NCI-H345 treated with DMSO at 0.1 percent for 48 hours (cell line): ENCODE results near the gene SLC36A3.
"Not testable (repeated sequence)": the region's sequence is repeated elsewhere in the genome, so short reads cannot be mapped to it uniquely, and the experiment has no call there.

Source experiments
- DNase-seq: peaks from one replicate; lab custom pipeline; 2025; ENCODE audit not compliant: unreplicated experiment; lab: John Stamatoyannopoulos, UW

The SLC36A3 gene

DNA sequence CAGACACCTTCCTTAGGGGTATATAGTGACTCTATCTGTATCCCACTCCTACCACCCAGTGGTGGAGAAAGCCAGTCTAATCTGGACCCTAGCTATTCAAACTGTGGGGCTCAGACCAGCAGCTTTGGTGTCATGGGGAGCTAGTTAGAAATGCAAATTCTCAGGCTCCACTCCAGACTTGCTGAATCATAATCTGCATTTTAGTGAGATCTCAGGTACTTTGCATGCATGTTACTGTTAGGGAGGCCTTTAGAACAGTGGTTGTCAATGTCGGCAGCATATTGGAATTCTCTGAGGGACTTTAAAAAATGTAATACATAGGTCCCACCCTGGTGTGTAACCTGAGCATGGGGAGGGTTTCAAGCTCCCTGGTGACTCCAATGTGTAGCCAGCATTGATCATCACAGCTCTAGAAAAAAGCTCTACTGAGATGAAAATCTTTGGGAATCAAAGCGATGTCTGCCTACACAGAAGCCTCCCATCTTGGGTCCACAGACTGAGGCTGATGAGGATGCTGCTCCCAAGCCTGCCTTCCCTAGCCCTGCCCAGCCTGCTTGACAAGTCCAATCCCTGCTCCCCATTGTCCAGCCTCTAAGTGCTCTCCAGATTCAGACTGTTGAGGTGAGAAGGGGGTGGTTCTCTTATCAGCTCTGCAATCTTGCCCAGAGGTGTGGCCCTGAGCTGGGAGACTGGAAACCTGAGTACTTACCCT, 62.5 kb downstream of the SLC36A3 start:
- no peak for DNase-seq

DNA sequence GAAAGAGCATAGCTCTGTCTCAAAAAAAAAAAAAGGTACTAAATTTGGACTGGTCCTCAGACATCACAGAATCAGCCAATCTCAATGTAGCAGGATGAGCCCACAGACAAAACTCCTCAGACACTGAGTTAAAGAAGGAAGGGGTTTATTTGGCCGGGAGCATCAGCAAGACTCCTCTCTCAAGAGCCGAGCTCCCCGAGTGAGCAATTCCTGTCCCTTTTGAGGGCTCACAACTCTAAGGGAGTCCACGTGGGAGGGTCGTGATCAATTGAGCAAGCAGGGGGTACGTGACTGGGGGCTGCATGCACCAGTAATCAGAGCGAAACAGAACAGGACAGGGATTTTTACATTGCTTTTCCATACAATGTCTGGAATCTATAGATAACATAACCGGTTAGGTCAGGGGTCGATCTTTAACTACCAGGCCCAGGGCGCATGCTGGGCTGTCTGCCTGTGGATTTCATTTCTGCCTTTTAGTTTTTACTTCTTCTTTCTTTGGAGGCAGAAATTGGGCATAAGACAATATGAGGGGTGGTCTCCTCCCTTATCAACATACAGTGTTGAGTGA, 63.2 kb downstream of the SLC36A3 start:
- DNase-seq, result not testable (repeated sequence)

DNA sequence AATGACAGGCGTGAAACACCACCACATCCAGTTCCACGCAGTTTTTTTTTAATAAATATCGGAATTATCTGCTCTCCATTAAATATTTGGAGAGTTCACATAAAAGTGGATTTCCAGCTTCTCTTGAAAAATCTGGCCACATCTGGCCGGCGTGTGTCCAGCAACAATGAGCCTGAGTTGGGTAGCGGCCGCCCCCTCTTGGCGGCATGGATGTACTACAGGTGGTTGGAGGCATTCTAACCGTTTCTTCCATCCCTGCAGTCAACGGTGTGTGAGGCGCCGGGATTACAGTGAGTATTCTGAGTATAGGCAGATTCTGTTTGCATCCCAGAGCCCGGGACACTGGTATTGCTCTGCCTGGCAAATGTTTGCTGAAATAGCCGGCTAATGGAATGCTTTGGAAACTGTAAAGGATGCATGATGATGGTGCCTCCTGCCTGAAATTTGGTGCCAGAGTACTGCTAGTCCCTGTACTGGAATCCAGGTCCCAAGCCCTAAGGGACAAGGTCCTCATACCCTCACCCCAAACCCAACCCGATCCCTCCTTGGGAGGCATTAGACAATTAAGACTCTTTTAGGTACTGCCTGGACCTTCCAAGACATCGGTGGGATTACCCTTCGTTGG, 64.2 kb downstream of the SLC36A3 start:
- no peak for DNase-seq

- DNase-seq, result no peak
Measured at GRCh38 chr5:151238303-151238741, 65.2 kb downstream of the SLC36A3 start.

DNA sequence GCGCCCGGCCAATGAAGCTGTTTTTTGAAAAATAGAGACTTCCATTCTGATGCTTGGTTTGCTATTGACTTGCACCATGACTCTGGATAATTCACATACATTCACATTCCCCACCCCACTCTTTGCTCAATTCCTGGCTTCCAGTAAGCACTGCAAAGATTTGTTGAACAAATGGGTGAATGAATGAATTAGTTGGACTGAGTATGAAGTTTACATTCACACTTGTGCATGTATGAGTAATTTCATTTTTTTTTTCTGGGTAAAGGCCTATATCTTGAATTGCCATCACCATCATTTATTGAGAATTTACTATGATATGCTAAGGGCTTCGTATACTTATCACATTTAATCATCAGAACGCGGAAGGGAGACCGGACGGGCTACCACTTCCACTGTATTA, 65.9 kb downstream of the SLC36A3 start:
- no peak for DNase-seq

GRCh38 chr5:151236888-151237287, 66.7 kb downstream of the SLC36A3 start:
- no peak for DNase-seq

- not testable (repeated sequence) for DNase-seq
Measured at GRCh38 chr5:151235239-151235571, 68.4 kb downstream of the SLC36A3 start.

GRCh38 chr5:151234476-151235238, 68.9 kb downstream of the SLC36A3 start:
- DNase-seq, result no peak

- DNase-seq, result no peak
Measured at GRCh38 chr5:151233616-151234085, 69.9 kb downstream of the SLC36A3 start.

- no peak for DNase-seq
Measured at GRCh38 chr5:151231359-151231758, 72.2 kb downstream of the SLC36A3 start.

DNA sequence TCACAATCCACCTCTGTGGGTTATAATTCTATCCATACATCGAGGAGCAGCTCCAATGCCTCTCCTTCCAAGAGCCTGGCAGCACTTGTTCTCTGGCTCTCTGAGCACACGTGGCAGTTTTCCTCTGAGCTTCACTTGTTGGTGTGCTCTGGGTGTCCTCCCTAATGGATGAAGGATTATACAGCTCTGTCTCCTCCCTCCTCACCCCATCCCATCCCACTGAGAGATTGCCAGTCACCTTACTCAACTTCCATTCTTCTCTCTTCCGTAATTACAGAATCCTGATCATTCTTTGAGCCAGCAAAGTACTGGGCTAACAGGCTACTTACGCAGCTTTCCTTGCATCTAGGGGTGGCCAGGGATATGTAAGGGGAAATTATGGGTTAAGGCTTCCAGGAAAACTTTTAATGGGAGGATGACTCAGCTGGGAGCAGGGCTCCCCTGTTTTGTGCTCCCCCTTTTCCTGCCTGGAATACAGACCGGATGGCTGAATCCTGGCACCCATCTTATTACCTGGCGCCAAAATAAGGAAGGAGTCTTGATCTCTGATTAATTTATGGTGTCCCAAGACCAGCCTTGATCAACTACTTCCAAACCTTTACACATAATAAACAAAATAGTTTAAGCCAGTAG, 73.4 kb downstream of the SLC36A3 start:
- no peak for DNase-seq

DNA sequence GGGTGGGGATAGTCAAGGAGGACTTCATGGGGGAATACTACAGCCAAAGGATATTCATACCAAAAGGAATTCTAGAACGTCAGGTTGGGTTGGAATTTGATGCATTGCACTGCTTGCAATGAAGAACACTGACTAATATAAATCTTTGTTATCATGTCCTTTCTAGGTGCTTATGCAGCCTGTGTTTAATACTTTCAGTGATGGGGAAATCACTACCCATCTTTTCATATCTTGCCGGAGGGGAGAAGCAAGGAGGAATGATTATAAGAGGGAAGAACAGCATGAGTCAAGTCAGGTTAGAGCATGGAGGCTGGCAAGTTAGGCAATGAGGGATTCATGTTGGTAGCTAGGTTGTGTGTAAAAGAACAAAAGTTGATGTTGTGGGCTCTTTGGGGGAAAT, 74.6 kb downstream of the SLC36A3 start:
- DNase-seq, result no peak

DNA sequence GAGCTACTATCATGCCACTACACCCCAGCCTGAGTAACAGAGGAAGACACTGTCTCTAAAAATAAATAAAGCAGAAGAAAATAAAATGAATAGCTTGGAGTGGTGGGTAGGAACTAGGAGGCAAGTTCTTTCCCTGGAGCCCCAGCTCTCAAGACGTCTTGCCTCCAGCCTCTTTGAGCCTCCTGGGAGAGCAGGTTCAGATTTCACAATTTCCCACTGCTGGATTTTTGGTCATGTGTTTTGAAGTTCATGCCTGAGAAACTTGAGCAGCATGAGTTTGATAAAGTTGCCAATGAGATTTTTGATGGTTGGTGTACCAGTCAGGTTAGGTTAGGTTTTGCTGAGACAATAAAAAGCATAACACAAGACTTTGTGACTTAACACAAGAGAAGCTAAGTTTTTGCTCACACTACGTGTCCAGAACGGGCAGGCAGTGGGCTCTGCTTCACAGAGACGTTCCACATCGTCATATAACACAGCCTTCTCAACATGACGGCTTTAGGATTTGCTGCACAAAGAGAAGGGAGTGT, 75.6 kb downstream of the SLC36A3 start:
- DNase-seq, result no peak
